ENCODE data around the gene MED25. TPM values are rescaled to one million over a fixed set of nuclear protein-coding genes. Genes with fewer than 3 reads are reported as not detected.
A peak's percentile ranks its signal among the peaks of the same experiment; 100 is the strongest.

MED25 gene
- total and polyA plus RNA-seq, 2 experiments from 2014 or later = 45.6 to 58.6 TPM

- TF ChIP-seq ZNF462 (CRISPR knock-in tag; IDR thresholded peaks at IDR 0.05) = no peak
- no peak for TF ChIP-seq CREB1 (CRISPR knock-in tag; IDR thresholded peaks at IDR 0.05; ENCODE audit: low read depth)
- TF ChIP-seq ETS1 (IDR thresholded peaks at IDR 0.05) = no peak
- no peak for TF ChIP-seq POLR2AphosphoS5 (IDR thresholded peaks at IDR 0.05; ENCODE audit: low read depth)
- no peak for TF ChIP-seq JUNB (IDR thresholded peaks at IDR 0.05; ENCODE audit: unreplicated experiment)
- no peak for TF ChIP-seq ZNF331 (CRISPR knock-in tag; IDR thresholded peaks at IDR 0.05; ENCODE audit: low read depth)
- no peak for TF ChIP-seq NANOG (IDR thresholded peaks at IDR 0.05; ENCODE audit: borderline replicate concordance)
Measured at GRCh38 chr19:49852631-49853126, 34.6 kb downstream of the MED25 start (continued).

GRCh38 chr19:49853852-49854377 is 35.8 kb downstream of the MED25 start:
- Mint-ChIP-seq H3K4me3 (peak overlapping the region; percentile 38; the same call in 1 of the 3 replicates), H3K27me3 (ENCODE audit: insufficient read depth, low read depth, poor library complexity) (peaks cover 54% of the 10 kb centered on the region), H3K4me1 (peaks cover 24% of the 10 kb centered on the region), H3K36me3 (ENCODE audit: low read depth) (peaks cover 66% of the 10 kb centered on the region), H3K27ac (no peak overlapping the region), H3K9me3 (peaks cover 11% of the 10 kb centered on the region)
- Histone ChIP-seq H3K4me2 (0 out of 2 replicates have a peak overlapping the region, but pooled peaks have one; percentile 95), H3K36me3 (ENCODE audit: insufficient read depth) (no peaks in the 10 kb centered on the region; the same call in 1 of the 2 replicates), H2AFZ (no peak overlapping the region), H3K27ac (ENCODE audit: low read depth) (no peak overlapping the region), H3K27me3 (ENCODE audit: insufficient read depth) (no peaks in the 10 kb centered on the region), H3K79me2 (replicated peaks; ENCODE audit: insufficient read depth) (peaks cover 32% of the 10 kb centered on the region), H4K20me1 (replicated peaks; ENCODE audit: insufficient read depth) (peaks cover 28% of the 10 kb centered on the region), H3K4me1 (ENCODE audit: insufficient read depth) (peaks cover 21% of the 10 kb centered on the region), H3K9me2 (ENCODE audit: insufficient read depth) (no peaks in the 10 kb centered on the region), H3K4me3 (no peak overlapping the region), H3F3A (replicated peaks; ENCODE audit: low read depth) (peaks cover 47% of the 10 kb centered on the region)
- no peak for ATAC-seq
- DNase-seq (ENCODE audit: low spot score) = no peak
- no peak for TF ChIP-seq ZNF462 (CRISPR knock-in tag; IDR thresholded peaks at IDR 0.05)
- no peak for TF ChIP-seq ZNF114 (CRISPR knock-in tag; IDR thresholded peaks at IDR 0.05)
- no peak for TF ChIP-seq NANOG (IDR thresholded peaks at IDR 0.05; ENCODE audit: borderline replicate concordance)

All from GM23338 (cell line).